ENCODE measurements around the gene DOHH. TPM values are rescaled to one million over a fixed set of nuclear protein-coding genes. Genes with fewer than 3 reads are reported as not detected.

The DOHH gene
- total and polyA plus RNA-seq, 4 experiments from 2014 or later: 3.1 to 13.0 (median 8.3) TPM

DNA sequence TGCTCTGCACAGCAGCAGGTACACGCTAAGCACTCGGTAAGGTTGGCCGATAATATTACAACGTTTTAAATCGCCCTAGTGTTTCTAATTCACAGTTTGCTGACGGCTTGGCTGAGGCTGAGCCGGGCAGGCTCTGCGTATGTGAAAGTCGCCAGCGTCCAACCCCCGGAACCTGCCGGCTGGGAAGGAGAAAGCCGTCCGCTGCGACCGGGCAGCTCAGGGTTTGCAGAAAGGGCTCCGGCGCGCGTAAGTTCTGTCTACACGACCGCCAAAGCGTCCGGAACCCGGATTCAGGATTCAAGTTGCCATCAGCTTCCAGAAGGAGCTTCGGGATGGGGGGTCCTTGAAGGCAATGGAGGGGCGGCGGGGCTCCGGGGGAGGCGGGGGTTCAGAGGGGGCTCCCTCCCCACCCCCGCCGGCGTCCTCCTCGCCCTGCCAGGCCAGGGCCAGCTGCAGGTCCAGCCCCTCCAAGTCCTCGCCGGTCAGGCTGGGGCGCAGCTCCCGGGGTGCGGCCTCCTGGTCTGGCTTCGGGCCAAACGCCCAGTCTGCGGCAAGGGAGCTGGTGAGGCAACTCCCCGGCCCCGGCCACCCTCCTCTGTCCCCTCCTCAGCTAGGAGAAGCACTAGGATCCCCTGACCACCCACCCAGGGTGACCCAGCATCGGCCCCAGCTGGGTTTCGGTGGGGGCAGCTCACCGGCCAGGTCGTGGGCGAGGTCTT is 17.8 kb downstream of the DOHH start:
- Mint-ChIP-seq H3K36me3 (no peaks in the 10 kb centered on the region), H3K4me1 (peaks cover 4 to 17% (median 11%) of the 10 kb centered on the region in 4 donors), H3K27me3 (peaks cover 0 to 2% of the 10 kb centered on the region in 2 donors), H3K4me3 (no peak overlapping the region), H3K9me3 (peaks cover 0 to 1% (median 0%) of the 10 kb centered on the region in 8 donors), H3K27ac (no peak overlapping the region)
- Histone ChIP-seq H3K27me3 (ENCODE audit: insufficient read depth, low read length) (no peaks in the 10 kb centered on the region), H3K9me3 (ENCODE audit: control insufficient read depth in 1 of 2, low read length in 2 of 2) (no peaks in the 10 kb centered on the region), H3K4me1 (ENCODE audit: insufficient read depth, low read length) (peaks cover 15% of the 10 kb centered on the region), H3K4me3 (ENCODE audit: low read length in 2 of 2) (no peak overlapping the region), H3K36me3 (ENCODE audit: insufficient read depth, low read length) (no peaks in the 10 kb centered on the region), H3K27ac (ENCODE audit: low read depth, low read length) (no peak overlapping the region)
- ChIA-PET POLR2A (ENCODE audit: partially characterized antibody) (interaction anchor here (1.8 kb wide), 1 partner anchor 18 kb away, joined by 4 read pairs; the partner anchor contains the start of gene DOHH), CTCF (ENCODE audit: partially characterized antibody) (interaction anchor here (1.5 kb wide), 1 partner anchor 178 kb away, joined by 5 read pairs; no protein-coding TSS in a partner anchor)
- intact Hi-C loops (cut with micrococcal nuclease): no loop called here
- DNase-seq: no peak

DNA sequence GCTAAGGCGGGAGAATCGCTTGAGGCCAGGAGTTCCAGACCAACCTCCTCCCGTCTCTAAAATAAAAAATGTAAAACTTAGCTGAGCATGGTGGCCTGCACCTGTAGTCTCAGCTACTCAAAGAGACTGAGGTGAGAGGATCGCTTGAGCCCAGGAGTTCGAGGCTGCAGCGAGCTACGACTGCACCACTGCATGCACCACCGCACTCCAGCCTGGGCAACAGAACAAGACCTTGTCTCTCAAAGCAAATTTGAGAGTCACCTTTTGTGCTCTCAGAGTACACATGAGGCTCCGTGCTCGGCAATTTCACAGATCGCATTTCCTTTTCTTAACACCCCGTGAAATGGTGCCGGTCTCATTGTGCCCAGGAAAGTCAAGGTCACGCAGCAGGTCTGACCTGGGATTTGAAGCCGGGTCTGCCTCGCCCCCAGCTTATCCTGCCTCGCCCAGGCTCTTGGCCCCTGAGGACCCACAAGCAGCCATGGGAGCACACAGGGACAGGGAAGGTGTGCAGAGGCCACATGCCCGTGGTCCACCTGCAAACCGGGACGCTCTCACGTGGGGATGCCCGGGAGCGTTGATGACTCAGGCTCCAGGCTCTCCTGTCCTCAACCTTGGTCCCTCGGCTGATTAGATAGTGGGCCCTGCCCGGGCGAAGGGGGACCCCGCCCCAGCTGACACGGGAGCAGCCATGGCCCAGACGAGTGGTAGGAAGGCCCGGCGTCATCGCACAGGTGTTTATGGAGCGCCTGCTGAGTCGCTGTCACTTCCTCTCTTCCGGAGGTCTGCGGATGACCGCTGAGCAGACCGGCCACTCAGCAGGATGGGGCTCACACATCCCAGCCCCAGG is 19.0 kb downstream of the DOHH start:
- no peak overlapping the region for H3K4me3 Mint-ChIP-seq
- H3K27me3 Mint-ChIP-seq: peaks cover 0 to 2% of the 10 kb centered on the region in 2 donors
- no peak overlapping the region for H3K27ac ChIP-seq (ENCODE audit: low read depth, low read length)
- peaks cover 4 to 17% (median 11%) of the 10 kb centered on the region in 4 donors for H3K4me1 Mint-ChIP-seq
- intact Hi-C loops (cut with micrococcal nuclease): no loop called here
- CTCF ChIA-PET (ENCODE audit: partially characterized antibody): no interaction called here
- H3K9me3 Mint-ChIP-seq: peaks cover 0 to 1% (median 0%) of the 10 kb centered on the region in 8 donors
- peaks cover 15% of the 10 kb centered on the region for H3K4me1 ChIP-seq (ENCODE audit: insufficient read depth, low read length)
- no peaks in the 10 kb centered on the region for H3K36me3 Mint-ChIP-seq
- H3K27ac Mint-ChIP-seq: no peak overlapping the region
- no peaks in the 10 kb centered on the region for H3K36me3 ChIP-seq (ENCODE audit: insufficient read depth, low read length)
- H3K9me3 ChIP-seq (ENCODE audit: control insufficient read depth in 1 of 2, low read length in 2 of 2): no peaks in the 10 kb centered on the region
- no peaks in the 10 kb centered on the region for H3K27me3 ChIP-seq (ENCODE audit: insufficient read depth, low read length)
- POLR2A ChIA-PET (ENCODE audit: partially characterized antibody): no interaction called here
- no peak overlapping the region for H3K4me3 ChIP-seq (ENCODE audit: low read length in 2 of 2)
- no peak for DNase-seq

DNA sequence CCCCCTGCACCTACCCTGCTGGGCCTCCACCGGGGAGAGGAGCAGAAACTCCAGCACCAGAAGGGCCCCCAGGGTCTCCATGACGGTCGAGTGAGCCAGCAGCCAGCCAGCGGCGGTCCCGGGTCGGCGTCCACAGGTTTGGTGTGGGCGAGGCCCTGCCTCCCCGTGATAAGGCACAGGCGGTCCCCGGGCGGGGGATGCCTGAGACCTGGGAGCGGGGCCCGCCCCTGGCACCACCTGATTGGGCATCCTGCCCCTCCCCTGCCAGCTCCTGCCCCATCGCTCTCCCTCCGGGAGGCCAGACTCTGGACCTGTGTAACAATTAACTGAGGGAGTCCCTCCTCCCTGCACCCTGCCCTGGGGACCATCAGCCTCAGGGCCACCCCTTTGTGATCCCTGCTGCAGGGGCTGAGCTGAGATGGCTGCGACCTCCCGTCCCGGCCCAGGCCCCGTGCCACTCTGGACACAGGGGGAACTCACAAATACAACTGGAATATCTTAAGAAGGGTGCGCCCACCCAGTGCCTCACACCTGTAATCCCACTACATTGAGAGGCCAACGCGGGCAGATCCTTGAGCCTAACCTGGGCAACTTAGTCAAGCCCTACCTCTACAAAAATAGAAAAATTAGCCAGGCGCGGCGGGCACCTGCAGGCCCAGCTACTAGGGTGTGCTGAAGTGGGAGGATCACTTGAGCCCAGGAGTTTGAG is 19.9 kb downstream of the DOHH start, which contains the start of gene SMIM24:
Gene SMIM24 (minus strand): TSS at position 143 of the 709 bp plus-strand sequence. CDS start 62 bp downstream, at position 81.
- ChIA-PET CTCF (ENCODE audit: partially characterized antibody) (no interaction called here), POLR2A (ENCODE audit: partially characterized antibody) (no interaction called here)
- intact Hi-C loops (cut with micrococcal nuclease): no loop called here
- no peaks in the 10 kb centered on the region for H3K36me3 ChIP-seq (ENCODE audit: insufficient read depth, low read length)
- no peaks in the 10 kb centered on the region for H3K27me3 ChIP-seq (ENCODE audit: insufficient read depth, low read length)
- peaks cover 4 to 17% (median 11%) of the 10 kb centered on the region in 4 donors for H3K4me1 Mint-ChIP-seq
- no peaks in the 10 kb centered on the region for H3K36me3 Mint-ChIP-seq
- H3K4me3 ChIP-seq (ENCODE audit: low read length in 2 of 2): no peak within 1 kb of the TSS
- peaks cover 0 to 2% of the 10 kb centered on the region in 2 donors for H3K27me3 Mint-ChIP-seq
- peaks cover 15% of the 10 kb centered on the region for H3K4me1 ChIP-seq (ENCODE audit: insufficient read depth, low read length)
- H3K9me3 Mint-ChIP-seq: peaks cover 0 to 1% (median 0%) of the 10 kb centered on the region in 8 donors
- DNase-seq: no peak
- no peak within 1 kb of the TSS for H3K4me3 Mint-ChIP-seq
- H3K27ac ChIP-seq (ENCODE audit: low read depth, low read length): no peak within 1 kb of the TSS
- peak within 1 kb of the TSS in 2 of 7 donors; percentile 18 to 66 for H3K27ac Mint-ChIP-seq
- no peaks in the 10 kb centered on the region for H3K9me3 ChIP-seq (ENCODE audit: control insufficient read depth in 1 of 2, low read length in 2 of 2)

DNA sequence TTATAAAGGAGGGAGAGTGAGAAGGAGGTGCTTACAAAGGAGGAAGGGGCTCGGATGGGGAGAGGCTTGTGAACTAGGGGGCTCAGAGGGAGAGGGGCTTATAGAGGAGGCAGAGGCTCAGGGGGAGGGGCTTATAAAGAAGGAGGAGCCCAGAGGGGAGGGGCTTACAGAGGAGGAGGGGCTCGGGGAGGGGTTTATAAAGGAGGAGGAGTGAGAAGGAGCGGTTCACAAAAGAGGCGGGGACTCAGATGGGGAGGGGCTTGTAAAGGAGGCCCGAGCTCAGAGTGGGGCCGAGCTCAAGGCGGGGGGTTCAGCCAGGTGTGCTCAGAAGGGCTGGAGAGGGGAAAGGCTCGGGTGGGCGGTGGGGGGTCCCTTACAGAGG is 20.6 kb downstream of the DOHH start:
- Histone ChIP-seq H3K27ac (ENCODE audit: low read depth, low read length) (no peak overlapping the region), H3K36me3 (ENCODE audit: insufficient read depth, low read length) (no peaks in the 10 kb centered on the region), H3K4me1 (ENCODE audit: insufficient read depth, low read length) (peaks cover 15% of the 10 kb centered on the region), H3K9me3 (ENCODE audit: control insufficient read depth in 1 of 2, low read length in 2 of 2) (no peaks in the 10 kb centered on the region), H3K4me3 (ENCODE audit: low read length in 2 of 2) (no peak overlapping the region), H3K27me3 (ENCODE audit: insufficient read depth, low read length) (no peaks in the 10 kb centered on the region)
- Mint-ChIP-seq H3K27ac (peak overlapping the region in 1 of 7 donors; percentile 18), H3K4me1 (peaks cover 4 to 17% (median 11%) of the 10 kb centered on the region in 4 donors), H3K27me3 (no peaks in the 10 kb centered on the region), H3K9me3 (peaks cover 0 to 1% (median 0%) of the 10 kb centered on the region in 8 donors), H3K36me3 (no peaks in the 10 kb centered on the region), H3K4me3 (no peak overlapping the region)
- ChIA-PET POLR2A (ENCODE audit: partially characterized antibody) (interaction anchor here (1.1 to 1.4 kb wide), 2 partner anchors 21 to 451 kb away, joined by 4 to 6 read pairs; partner anchors contain the start of gene DOHH), CTCF (ENCODE audit: partially characterized antibody) (interaction anchor here (0.7 to 2.1 kb wide), 3 partner anchors 67 to 174 kb away, joined by 3 to 7 read pairs (median 3); no protein-coding TSS in a partner anchor)
- intact Hi-C loops (cut with micrococcal nuclease): no loop called here
- DNase-seq: peak; percentile 29 to 58 (median 35)

DNA sequence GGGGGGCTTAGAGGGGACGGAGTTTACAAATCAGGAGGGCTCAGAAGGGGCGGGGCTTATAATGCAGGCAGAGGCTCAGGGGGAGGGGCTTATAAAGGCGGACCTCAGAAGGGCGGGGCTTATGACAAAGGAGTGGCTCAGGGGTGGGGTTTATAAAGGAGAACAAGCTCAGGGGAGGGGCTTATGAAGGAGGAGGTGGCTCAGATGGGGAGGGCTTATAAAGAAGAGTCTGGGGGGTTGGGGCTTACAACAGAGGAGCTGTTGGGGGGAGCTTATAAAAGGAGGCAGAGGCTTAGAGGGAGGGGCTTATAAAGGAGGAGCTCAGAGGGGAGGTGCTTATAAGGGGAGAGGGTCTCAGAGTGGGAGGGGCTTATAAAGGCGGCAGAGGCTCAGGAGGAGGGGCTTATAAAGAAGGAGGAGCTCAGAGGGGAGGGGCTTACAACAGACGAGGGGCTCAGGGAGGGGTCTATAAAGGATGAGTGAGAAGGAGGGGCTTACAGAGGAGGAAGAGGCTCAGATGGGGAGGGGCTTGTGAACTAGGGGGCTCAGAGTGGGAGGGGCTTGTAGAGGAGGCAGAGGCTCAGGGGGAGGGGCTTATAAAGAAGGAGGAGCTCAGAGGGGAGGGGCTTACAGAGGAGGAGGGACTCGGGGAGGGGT is 21.2 kb downstream of the DOHH start:
- POLR2A ChIA-PET (ENCODE audit: partially characterized antibody): interaction anchor here (1.1 to 1.4 kb wide), 2 partner anchors 21 to 451 kb away, joined by 4 to 6 read pairs; partner anchors contain the start of gene DOHH
- H3K27ac ChIP-seq (ENCODE audit: low read depth, low read length): no peak overlapping the region
- intact Hi-C loops (cut with micrococcal nuclease): no loop called here
- Mint-ChIP-seq H3K9me3 (peaks cover 0 to 1% (median 0%) of the 10 kb centered on the region in 8 donors), H3K27me3 (no peaks in the 10 kb centered on the region), H3K27ac (peak overlapping the region in 3 of 7 donors; percentile 41 to 68 (median 66)), H3K4me3 (peak overlapping the region in 3 of 8 donors; percentile 51 to 75 (median 67)), H3K4me1 (peaks cover 4 to 17% (median 11%) of the 10 kb centered on the region in 4 donors), H3K36me3 (no peaks in the 10 kb centered on the region)
- H3K9me3 ChIP-seq (ENCODE audit: control insufficient read depth in 1 of 2, low read length in 2 of 2): no peaks in the 10 kb centered on the region
- CTCF ChIA-PET (ENCODE audit: partially characterized antibody): interaction anchor here (0.7 to 2.1 kb wide), 3 partner anchors 66 to 174 kb away, joined by 3 to 7 read pairs (median 3); no protein-coding TSS in a partner anchor
- no peaks in the 10 kb centered on the region for H3K36me3 ChIP-seq (ENCODE audit: insufficient read depth, low read length)
- peaks cover 15% of the 10 kb centered on the region for H3K4me1 ChIP-seq (ENCODE audit: insufficient read depth, low read length)
- peak; percentile 43 to 77 (median 50) for DNase-seq
- no peaks in the 10 kb centered on the region for H3K27me3 ChIP-seq (ENCODE audit: insufficient read depth, low read length)
- H3K4me3 ChIP-seq (ENCODE audit: low read length in 2 of 2): no peak overlapping the region

DNA sequence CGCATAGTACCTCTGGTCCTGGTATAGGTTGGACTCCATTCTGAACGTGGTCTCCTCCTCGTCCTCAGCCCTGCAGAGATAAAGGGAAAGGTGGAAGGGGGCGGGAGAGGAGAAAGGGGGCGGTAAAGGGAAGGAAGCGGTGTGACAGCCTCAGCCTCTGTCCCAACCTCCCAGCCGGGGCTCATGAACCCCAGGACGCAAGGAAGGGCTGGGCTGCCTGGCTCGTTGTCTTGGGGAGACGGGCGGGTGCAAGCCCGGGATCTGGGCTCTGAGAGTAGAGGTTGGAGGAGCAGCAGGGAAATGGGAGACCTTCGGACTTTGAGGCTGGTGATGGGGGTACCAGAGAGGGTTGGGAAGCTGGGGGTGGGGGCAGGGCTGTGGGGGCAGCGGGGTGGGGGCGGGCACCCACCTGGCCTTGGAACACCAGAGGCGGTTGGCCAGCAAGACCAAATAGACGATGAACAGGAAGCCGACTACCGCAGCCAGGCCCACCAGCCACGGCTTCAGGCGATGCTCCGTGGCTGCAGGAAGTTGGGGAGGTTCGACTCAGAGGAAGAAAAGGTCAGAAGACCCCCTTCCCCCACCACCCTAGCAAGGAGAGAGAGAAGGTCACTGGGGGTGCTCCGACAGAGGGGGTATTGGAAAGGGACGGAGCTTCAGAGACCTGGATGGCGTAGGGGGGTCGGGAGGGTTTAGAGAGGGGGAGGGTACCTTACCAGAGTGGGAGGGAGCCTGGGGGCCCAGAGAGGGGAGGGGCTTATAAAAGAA is 21.9 kb downstream of the DOHH start:
- DNase-seq: peak in 1 of 5 donors; percentile 11
- Mint-ChIP-seq H3K4me3 (peak overlapping the region in 6 of 8 donors; percentile 27 to 75 (median 64)), H3K9me3 (peaks cover 0 to 1% (median 0%) of the 10 kb centered on the region in 8 donors), H3K27ac (peak overlapping the region in 3 of 7 donors; percentile 57 to 68 (median 63)), H3K4me1 (peaks cover 4 to 17% (median 11%) of the 10 kb centered on the region in 4 donors), H3K27me3 (no peaks in the 10 kb centered on the region), H3K36me3 (no peaks in the 10 kb centered on the region)
- Histone ChIP-seq H3K27ac (ENCODE audit: low read depth, low read length) (no peak overlapping the region), H3K4me1 (ENCODE audit: insufficient read depth, low read length) (peaks cover 15% of the 10 kb centered on the region), H3K36me3 (ENCODE audit: insufficient read depth, low read length) (no peaks in the 10 kb centered on the region), H3K4me3 (ENCODE audit: low read length in 2 of 2) (no peak overlapping the region), H3K9me3 (ENCODE audit: control insufficient read depth in 1 of 2, low read length in 2 of 2) (no peaks in the 10 kb centered on the region), H3K27me3 (ENCODE audit: insufficient read depth, low read length) (no peaks in the 10 kb centered on the region)
- CTCF ChIA-PET (ENCODE audit: partially characterized antibody): interaction anchor here (0.8 to 2.1 kb wide), 2 partner anchors 152 to 173 kb away, joined by 3 to 7 read pairs; no protein-coding TSS in a partner anchor
- POLR2A ChIA-PET (ENCODE audit: partially characterized antibody): interaction anchor here (1.1 to 1.4 kb wide), 2 partner anchors 22 to 450 kb away, joined by 4 to 6 read pairs; partner anchors contain the start of gene DOHH
- intact Hi-C loops (cut with micrococcal nuclease): no loop called here
